K562 (cell line): ENCODE data around the gene CASP7. TPM values are rescaled to one million over a fixed set of nuclear protein-coding genes. Genes with fewer than 3 reads are reported as not detected.

ENCODE experiments used
- ASH1L ChIP-seq: fragments of 450-650 bp; IDR thresholded peaks from 2 replicates; pipeline ENCODE4 v1.6.1; 2018; ENCODE audit warnings: borderline replicate concordance, mild to moderate bottlenecking, low read depth; ENCODE audit not compliant: partially characterized antibody
- CBX5 ChIP-seq: IDR thresholded peaks from 2 replicates; pipeline ENCODE4 v1.6.1; 2014; ENCODE audit warnings: low read depth, borderline replicate concordance
- CTCF ChIP-seq, 3 experiments: IDR thresholded peaks in 2 of 3; conservative IDR thresholded peaks in 1 of 3; 2 replicates each; pipeline ENCODE4 v1.5.1; 2011 to 2012; ENCODE audit warnings: low read length in 3 of 3, mild to moderate bottlenecking in 3 of 3, control low read depth in 2 of 3, improper control_type of control experiment in 1 of 3, inconsistent platforms in 1 of 3, low read depth in 1 of 3, mixed read lengths in 1 of 3, moderate library complexity in 1 of 3; ENCODE audit not compliant: insufficient read depth in 2 of 3
- FOXM1 ChIP-seq, 2 experiments: fragments of 450-650 bp in 1 of 2; sonication (generic) in 1 of 2; formaldehyde crosslinking in 1 of 2; IDR thresholded peaks; 2 replicates each; pipeline versions ENCODE4 v1.6.1 to v1.9.0; 2017 to 2022; ENCODE audit warnings: low read depth in 2 of 2, mild to moderate bottlenecking in 2 of 2, missing genetic modification reagents in 1 of 2, moderate library complexity in 1 of 2
- RAD21 ChIP-seq, 2 experiments: fragments of 250-450 bp in 1 of 2; fragments of 450-650 bp in 1 of 2; sonication (Bioruptor Pico) in 1 of 2; formaldehyde crosslinking in 1 of 2; IDR thresholded peaks in 1 of 2; conservative IDR thresholded peaks in 1 of 2; 2 replicates each; pipeline versions ENCODE4 v1.4.0 to v1.8.0; 2020 to 2022; ENCODE audit warnings: mild to moderate bottlenecking in 2 of 2, moderate library complexity in 1 of 2
- SMC3 ChIP-seq: conservative IDR thresholded peaks from 2 replicates; pipeline ENCODE4 v1.6.1; 2011; ENCODE audit warnings: low read depth, low read length, improper control_type of control experiment; ENCODE audit not compliant: insufficient read depth
- SP1 ChIP-seq: sonication (generic); formaldehyde crosslinking; IDR thresholded peaks from 2 replicates; pipeline ENCODE4 v1.8.1; 2022; ENCODE audit warnings: mild to moderate bottlenecking, missing genetic modification reagents
- SRSF7 ChIP-seq: fragments of 200-400 bp; formaldehyde crosslinking; optimal IDR thresholded peaks from 2 replicates; pipeline ENCODE3; 2017; ENCODE audit warnings: mild to moderate bottlenecking, low read depth, low read length
- ZNF592 ChIP-seq: fragments of 450-650 bp; IDR thresholded peaks from 2 replicates; pipeline ENCODE4 v1.6.1; 2017; ENCODE audit warnings: antibody characterized with exemption, mild to moderate bottlenecking
- ZNF75A ChIP-seq: fragments of 450-650 bp; formaldehyde crosslinking; IDR thresholded peaks from 2 replicates; pipeline ENCODE4 v1.4.0; 2020; ENCODE audit warnings: mild to moderate bottlenecking
- polyA plus RNA-seq, 8 experiments: library from polyadenylated mRNA; depleted of rRNA in 4 of 8; stranded (reverse) in 5 of 8; unstranded in 3 of 8; fragments of >200 nt; fragmentation: Nextera tagmentation in 2 of 8; fragmentation: Illumina TruSeq in 1 of 8; extraction: Ambion mirVana in 2 of 8; extraction: Trizol in 1 of 8; gene quantifications; 2 replicates each; pipeline versions ENCODE4 v1.2.1 to v1.2.3, GENCODE V29; 2011 to 2014; ENCODE audit warnings: inconsistent platforms in 1 of 8, missing spikeins in 1 of 8
- total RNA-seq, 7 experiments: library from RNA; depleted of rRNA in 6 of 7; stranded (reverse); fragments of >200 nt in 6 of 7; fragmentation: Illumina TruSeq in 2 of 7; extraction: Trizol in 2 of 7; gene quantifications; 2 replicates each; pipeline versions ENCODE4 v1.2.1 to v1.2.3, GENCODE V29; 2011 to 2021; ENCODE audit warnings: low replicate concordance in 1 of 7

The CASP7 gene
- total and polyA plus RNA-seq, 9 of the 15 experiments (the other 6 are each of a cell fraction or from before 2014, with no cell fraction given) = 2.2 to 23.3 (median 9.0) TPM

- TF ChIP-seq ZNF592 (no peak), RAD21 (CRISPR knock-in tag; conservative IDR thresholded peaks at IDR 0.05 in 1 of 2, IDR thresholded peaks at IDR 0.05 in 1 of 2) (peak; percentile 53 to 61), ASH1L (no peak), CBX5 (no peak), SRSF7 (no peak), SP1 (no peak), ZNF75A (CRISPR knock-in tag) (no peak), CTCF (IDR thresholded peaks at IDR 0.05 in 2 of 3, conservative IDR thresholded peaks at IDR 0.05 in 1 of 3; ENCODE audit: insufficient read depth in 2 of 3, low read depth in 1 of 3, low read length in 3 of 3) (peak; percentile 24 to 53 (median 51); a peak in 4 of 6 replicates), SMC3 (0 out of 2 replicates have a peak, but pooled peaks have one; percentile 31), FOXM1 (IDR thresholded peaks at IDR 0.05; ENCODE audit: low read depth) (no peak), FOXM1 (CRISPR knock-in tag; IDR thresholded peaks at IDR 0.05; ENCODE audit: low read depth) (no peak)
Observed at GRCh38 chr10:113704637-113705343, 25.1 kb downstream of the CASP7 start (continued).
